WERI-Rb-1 (cell line): ENCODE measurements around the gene ZC3H6.

Experiments used
- DNase-seq: peaks from one replicate; pipeline ENCODE4 v3.0.0-alpha.2; 2020
- H3K27ac ChIP-seq: fragments of 250-450 bp; sonication (Bioruptor Pico); 2 replicates; pipeline ENCODE4 v1.5.1; 2020; ENCODE audit warnings: mild to moderate bottlenecking, moderate library complexity
- H3K27me3 ChIP-seq: fragments of 250-450 bp; sonication (Bioruptor Pico); 2 replicates; pipeline ENCODE4 v1.5.1; 2021; ENCODE audit warnings: mild to moderate bottlenecking, low read depth, moderate library complexity; ENCODE audit not compliant: insufficient read depth, severe bottlenecking
- H3K36me3 ChIP-seq: fragments of 250-450 bp; sonication (Bioruptor Pico); 2 replicates; pipeline ENCODE4 v1.5.1; 2020; ENCODE audit warnings: mild to moderate bottlenecking, moderate library complexity
- H3K4me3 ChIP-seq: 2 replicates; pipeline ENCODE4 v1.5.1; 2011; ENCODE audit warnings: low read depth, mild to moderate bottlenecking, control low read depth, low read length
- H3K9me3 ChIP-seq: fragments of 250-450 bp; sonication (Bioruptor Pico); 2 replicates; pipeline ENCODE4 v1.5.1; 2021; ENCODE audit warnings: mild to moderate bottlenecking, moderate library complexity; ENCODE audit not compliant: severe bottlenecking
- TF ChIP-seq, protein P1 (sequence below): IDR thresholded peaks from 2 replicates; pipeline ENCODE4 v1.5.1; 2011; ENCODE audit warnings: low read depth, mild to moderate bottlenecking, control low read depth, inconsistent platforms, low read length

Gene ZC3H6

DNA sequence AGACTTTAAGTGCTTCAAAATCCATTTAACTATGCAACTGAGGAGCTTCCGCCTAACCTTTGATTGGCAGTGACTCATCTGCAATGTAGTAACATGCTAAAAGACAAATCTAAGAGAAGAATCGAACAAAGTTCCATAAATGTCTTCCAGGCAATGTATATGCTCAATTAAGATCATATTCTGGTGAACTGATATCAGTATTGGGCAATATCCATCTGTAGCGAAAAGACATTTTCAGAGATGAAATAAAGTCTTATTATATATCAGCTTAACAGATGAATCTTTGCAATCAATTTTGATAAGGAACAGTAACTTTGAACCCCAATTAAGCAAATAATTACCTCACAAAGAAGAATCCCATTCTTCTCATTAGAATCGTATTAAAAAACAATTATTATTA is 32.2 kb upstream of the ZC3H6 start:
- Histone ChIP-seq H3K27me3 (no peaks in the 10 kb centered on the region), H3K27ac (no peak overlapping the region), H3K36me3 (peaks cover 22% of the 10 kb centered on the region), H3K4me3 (no peak overlapping the region), H3K9me3 (no peaks in the 10 kb centered on the region)
- no peak for DNase-seq
- TF ChIP-seq, protein P1, sequence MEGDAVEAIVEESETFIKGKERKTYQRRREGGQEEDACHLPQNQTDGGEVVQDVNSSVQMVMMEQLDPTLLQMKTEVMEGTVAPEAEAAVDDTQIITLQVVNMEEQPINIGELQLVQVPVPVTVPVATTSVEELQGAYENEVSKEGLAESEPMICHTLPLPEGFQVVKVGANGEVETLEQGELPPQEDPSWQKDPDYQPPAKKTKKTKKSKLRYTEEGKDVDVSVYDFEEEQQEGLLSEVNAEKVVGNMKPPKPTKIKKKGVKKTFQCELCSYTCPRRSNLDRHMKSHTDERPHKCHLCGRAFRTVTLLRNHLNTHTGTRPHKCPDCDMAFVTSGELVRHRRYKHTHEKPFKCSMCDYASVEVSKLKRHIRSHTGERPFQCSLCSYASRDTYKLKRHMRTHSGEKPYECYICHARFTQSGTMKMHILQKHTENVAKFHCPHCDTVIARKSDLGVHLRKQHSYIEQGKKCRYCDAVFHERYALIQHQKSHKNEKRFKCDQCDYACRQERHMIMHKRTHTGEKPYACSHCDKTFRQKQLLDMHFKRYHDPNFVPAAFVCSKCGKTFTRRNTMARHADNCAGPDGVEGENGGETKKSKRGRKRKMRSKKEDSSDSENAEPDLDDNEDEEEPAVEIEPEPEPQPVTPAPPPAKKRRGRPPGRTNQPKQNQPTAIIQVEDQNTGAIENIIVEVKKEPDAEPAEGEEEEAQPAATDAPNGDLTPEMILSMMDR, result no peak

DNA sequence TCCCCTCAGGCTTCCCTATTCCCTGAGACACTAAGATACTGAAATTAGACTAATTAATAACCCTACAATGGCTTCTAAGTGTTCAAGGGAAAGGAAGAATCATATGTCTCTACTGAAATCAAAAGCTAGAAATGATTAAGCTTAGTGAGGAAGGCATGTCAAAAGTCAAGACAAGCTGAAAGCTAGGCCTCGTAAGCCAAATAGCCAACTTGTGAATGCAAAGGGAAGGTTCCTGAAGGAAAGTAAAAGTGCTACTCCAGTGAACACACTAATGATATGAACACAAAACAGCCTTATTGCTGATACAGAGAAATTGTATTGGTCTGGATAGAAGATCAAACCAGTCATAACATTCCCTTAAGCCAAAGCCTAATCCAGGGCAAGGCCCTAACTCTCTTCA is 30.5 kb upstream of the ZC3H6 start:
- no peaks in the 10 kb centered on the region for H3K27me3 ChIP-seq
- H3K4me3 ChIP-seq, result no peak overlapping the region
- H3K36me3 ChIP-seq, result peaks cover 35% of the 10 kb centered on the region
- H3K27ac ChIP-seq, result no peak overlapping the region
- no peak for DNase-seq
- TF ChIP-seq, protein P1, result no peak
- H3K9me3 ChIP-seq, result no peaks in the 10 kb centered on the region

DNA sequence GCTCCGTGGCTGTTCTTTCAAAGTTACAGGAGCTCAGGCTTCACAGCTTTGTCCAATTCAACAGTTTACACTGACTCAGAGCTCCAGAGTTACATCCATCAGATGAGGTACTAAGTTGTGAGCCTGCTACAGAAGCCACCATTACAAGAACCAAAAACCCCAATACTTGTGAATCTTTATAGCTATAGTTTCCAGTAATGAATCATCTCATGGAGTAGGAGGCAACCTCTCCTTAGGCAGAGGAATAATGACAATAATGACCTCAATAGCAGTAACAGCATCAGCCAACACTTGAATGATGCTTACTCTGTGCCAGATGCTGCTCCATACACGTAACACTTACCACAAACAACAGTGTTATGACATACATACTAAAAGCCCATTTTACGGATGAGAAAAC is 24.1 kb upstream of the ZC3H6 start:
- DNase-seq, result no peak
- no peaks in the 10 kb centered on the region for H3K9me3 ChIP-seq
- TF ChIP-seq, protein P1, result no peak
- no peak overlapping the region for H3K4me3 ChIP-seq
- H3K27ac ChIP-seq, result no peak overlapping the region
- peaks cover 28% of the 10 kb centered on the region for H3K36me3 ChIP-seq
- no peaks in the 10 kb centered on the region for H3K27me3 ChIP-seq

DNA sequence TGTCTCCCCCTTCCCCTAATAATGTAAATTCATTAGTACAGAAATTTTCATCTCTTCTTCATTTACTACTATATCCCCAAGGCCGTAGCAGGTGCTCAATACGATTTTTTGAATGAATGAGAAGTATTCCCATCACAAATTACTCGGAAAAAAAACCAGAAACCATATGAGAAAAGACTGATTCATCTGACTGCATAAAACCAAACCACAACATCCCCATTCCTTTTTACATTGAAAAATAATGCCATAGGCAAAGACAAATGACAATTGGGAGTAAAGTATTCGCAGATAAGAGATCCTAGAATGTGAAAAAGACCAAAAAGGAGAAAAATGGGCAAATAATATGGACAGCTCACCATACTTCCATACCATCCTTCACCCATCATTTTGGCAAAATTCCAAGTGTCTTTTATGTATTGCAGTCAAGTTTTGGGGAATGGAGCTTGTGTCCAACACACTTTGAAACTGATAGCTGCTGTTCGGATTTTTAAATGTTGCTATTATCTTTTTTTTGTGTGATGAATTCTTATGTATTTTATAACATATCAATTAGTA is 22.1 kb upstream of the ZC3H6 start:
- Histone ChIP-seq H3K4me3 (no peak overlapping the region), H3K27ac (no peak overlapping the region), H3K27me3 (no peaks in the 10 kb centered on the region), H3K9me3 (no peaks in the 10 kb centered on the region), H3K36me3 (peaks cover 15% of the 10 kb centered on the region)
- no peak for DNase-seq
- TF ChIP-seq, protein P1, result no peak

DNA sequence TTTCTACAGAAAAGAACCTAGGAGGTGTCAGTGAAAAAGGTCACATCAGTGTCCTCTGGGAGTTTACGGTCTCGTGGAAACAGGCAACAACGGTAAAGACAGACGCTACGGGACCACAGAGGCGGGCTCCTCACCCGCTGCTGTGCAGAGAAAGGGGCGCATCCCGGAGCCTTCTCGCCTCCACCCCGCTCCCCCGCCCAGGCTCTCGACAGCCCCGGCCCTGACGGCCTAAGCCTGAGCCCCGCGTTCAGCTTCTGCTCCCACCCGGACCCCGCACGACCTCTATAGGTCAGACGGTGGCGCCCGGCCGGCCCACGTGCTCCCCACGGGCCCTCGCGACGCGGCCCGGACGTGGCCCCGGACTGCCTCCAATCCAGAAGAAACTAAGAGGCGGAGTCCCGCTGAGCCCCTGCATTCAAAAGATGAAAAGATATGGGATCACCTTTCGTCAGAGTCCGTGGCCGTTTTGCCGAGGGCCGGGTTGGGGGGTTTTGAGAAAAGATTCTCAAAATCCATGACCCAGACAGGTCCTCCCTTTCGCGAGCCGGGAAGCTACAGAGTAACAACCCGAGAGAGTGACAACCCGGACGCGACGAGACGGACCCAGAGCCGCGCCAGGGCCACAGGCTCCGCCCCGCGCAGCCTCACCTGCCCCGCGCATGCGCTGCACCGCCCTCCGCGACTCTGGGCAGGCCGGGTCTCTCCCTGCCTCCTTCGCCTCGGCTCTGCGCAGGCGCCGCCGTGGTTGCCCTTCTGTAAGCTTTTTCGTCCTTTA is 20.7 kb upstream of the ZC3H6 start, which contains the start of gene ZC3H8:
ZC3H8 (minus strand) TSS at position 577 of the 775 bp plus-strand sequence; CDS start at position 516, 61 bp downstream.
- Histone ChIP-seq H3K9me3 (no peaks in the 10 kb centered on the region), H3K27ac (peak within 1 kb of the TSS; percentile 73), H3K4me3 (peak within 1 kb of the TSS; percentile 60), H3K36me3 (peaks cover 4% of the 10 kb centered on the region), H3K27me3 (no peaks in the 10 kb centered on the region)
- TF ChIP-seq, protein P1, result 0 out of 2 replicates have a peak, but pooled peaks have one; percentile 3
- DNase-seq, result peak; percentile 94
